ENCODE results near the gene ADGRL3. TPM values are rescaled to one million over a fixed set of nuclear protein-coding genes. Genes with fewer than 3 reads are reported as not detected.

ADGRL3 gene
- total RNA-seq, 1 donor from 2014 or later, result 44.8 TPM

DNA sequence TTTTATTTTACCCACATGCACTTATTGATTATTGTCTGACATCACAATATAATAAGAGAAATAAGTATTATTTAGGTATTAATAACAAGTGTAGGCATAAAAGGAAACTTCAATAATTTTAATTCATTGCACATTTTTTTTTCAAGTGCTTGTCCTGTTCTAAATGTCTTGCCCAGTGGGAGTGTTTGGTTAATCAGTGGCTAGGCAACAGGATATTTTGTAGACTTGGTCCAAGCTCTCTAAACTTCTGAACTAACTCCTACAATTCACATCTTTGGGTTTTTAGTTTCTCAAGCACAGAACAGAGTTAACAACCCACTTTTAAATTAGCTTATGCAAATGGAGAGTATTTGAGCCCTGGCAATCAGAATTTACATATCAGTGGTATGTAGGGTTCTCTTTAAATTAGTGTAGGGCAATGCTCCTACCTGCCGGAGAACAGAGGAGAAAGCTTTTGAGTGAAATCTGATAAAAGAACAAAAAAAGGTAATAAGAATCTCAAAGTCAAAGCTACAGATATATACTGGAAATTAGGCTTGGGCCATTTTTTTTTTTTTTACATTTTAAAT, 353.5 kb downstream of the ADGRL3 start:
- TF ChIP-seq, protein P1, sequence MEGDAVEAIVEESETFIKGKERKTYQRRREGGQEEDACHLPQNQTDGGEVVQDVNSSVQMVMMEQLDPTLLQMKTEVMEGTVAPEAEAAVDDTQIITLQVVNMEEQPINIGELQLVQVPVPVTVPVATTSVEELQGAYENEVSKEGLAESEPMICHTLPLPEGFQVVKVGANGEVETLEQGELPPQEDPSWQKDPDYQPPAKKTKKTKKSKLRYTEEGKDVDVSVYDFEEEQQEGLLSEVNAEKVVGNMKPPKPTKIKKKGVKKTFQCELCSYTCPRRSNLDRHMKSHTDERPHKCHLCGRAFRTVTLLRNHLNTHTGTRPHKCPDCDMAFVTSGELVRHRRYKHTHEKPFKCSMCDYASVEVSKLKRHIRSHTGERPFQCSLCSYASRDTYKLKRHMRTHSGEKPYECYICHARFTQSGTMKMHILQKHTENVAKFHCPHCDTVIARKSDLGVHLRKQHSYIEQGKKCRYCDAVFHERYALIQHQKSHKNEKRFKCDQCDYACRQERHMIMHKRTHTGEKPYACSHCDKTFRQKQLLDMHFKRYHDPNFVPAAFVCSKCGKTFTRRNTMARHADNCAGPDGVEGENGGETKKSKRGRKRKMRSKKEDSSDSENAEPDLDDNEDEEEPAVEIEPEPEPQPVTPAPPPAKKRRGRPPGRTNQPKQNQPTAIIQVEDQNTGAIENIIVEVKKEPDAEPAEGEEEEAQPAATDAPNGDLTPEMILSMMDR (IDR thresholded peaks at IDR 0.05; ENCODE audit: unreplicated experiment), result no peak
- no peak for DNase-seq (ENCODE audit: low spot score)
- Mint-ChIP-seq H3K4me1 (ENCODE audit: unreplicated experiment) (no peaks in the 10 kb centered on the region), H3K9me3 (ENCODE audit: unreplicated experiment) (no peaks in the 10 kb centered on the region), H3K4me3 (ENCODE audit: unreplicated experiment) (no peak overlapping the region), H3K27me3 (ENCODE audit: unreplicated experiment) (no peaks in the 10 kb centered on the region), H3K36me3 (ENCODE audit: low read depth, unreplicated experiment) (no peaks in the 10 kb centered on the region), H3K27ac (ENCODE audit: unreplicated experiment) (no peak overlapping the region)

GRCh38 chr4:61555789-61556188, 355.7 kb downstream of the ADGRL3 start:
- no peak overlapping the region for H3K27ac Mint-ChIP-seq (ENCODE audit: unreplicated experiment)
- H3K4me3 Mint-ChIP-seq (ENCODE audit: unreplicated experiment), result no peak overlapping the region
- H3K4me1 Mint-ChIP-seq (ENCODE audit: unreplicated experiment), result no peaks in the 10 kb centered on the region

DNA sequence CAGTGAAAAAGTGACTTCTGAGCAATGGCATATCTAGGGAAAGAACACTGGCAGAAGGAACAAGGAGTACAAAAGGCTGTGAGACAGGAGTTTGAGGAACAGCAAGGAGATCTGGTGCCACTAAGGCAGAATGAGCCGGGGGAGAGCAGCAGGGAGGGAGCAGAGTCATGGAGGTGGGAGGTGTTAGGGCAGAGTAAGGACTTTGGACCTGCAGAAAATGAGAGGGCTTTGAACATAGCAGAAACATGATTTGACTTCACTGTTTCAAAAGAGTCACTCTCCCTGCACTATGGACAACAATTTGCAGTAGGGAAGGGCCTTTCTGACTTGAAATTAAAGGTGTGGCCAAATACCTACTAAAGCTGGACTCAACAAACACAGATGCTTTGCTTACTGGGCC, 356.2 kb downstream of the ADGRL3 start:
- Mint-ChIP-seq H3K4me3 (ENCODE audit: unreplicated experiment) (no peak overlapping the region), H3K9me3 (ENCODE audit: unreplicated experiment) (no peaks in the 10 kb centered on the region), H3K4me1 (ENCODE audit: unreplicated experiment) (no peaks in the 10 kb centered on the region), H3K27ac (ENCODE audit: unreplicated experiment) (no peak overlapping the region), H3K27me3 (ENCODE audit: unreplicated experiment) (no peaks in the 10 kb centered on the region), H3K36me3 (ENCODE audit: low read depth, unreplicated experiment) (no peaks in the 10 kb centered on the region)
- no peak for DNase-seq (ENCODE audit: low spot score)
- TF ChIP-seq, protein P1 (IDR thresholded peaks at IDR 0.05; ENCODE audit: unreplicated experiment), result no peak

More at GRCh38 chr4:61555789-61556188, 355.7 kb downstream of the ADGRL3 start:
- H3K36me3 Mint-ChIP-seq (ENCODE audit: low read depth, unreplicated experiment), result no peaks in the 10 kb centered on the region
- H3K27me3 Mint-ChIP-seq (ENCODE audit: unreplicated experiment), result no peaks in the 10 kb centered on the region
- no peak for DNase-seq (ENCODE audit: low spot score)
- TF ChIP-seq, protein P1 (IDR thresholded peaks at IDR 0.05; ENCODE audit: unreplicated experiment), result no peak
- no peaks in the 10 kb centered on the region for H3K9me3 Mint-ChIP-seq (ENCODE audit: unreplicated experiment)

DNA sequence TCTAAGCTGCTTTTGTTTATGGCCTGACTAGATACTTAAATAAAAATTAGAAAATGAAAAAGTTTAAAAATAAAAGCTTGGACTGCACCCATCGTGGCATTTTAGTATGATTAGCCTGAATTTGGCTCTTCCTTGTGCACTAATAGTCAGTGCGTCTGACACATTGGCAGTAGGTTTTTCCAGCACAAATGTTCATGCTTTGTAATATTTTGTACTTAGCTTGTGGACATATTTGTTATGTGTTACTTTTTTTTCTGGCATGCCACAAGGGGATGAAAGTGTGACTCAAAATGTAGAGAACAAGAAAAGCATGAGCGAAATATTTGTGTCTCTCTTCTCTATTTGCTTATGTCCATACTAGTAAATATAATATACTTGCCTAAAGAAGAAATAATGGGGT, 359.3 kb downstream of the ADGRL3 start:
- TF ChIP-seq, protein P1 (IDR thresholded peaks at IDR 0.05; ENCODE audit: unreplicated experiment), result no peak
- Mint-ChIP-seq H3K4me1 (ENCODE audit: unreplicated experiment) (no peaks in the 10 kb centered on the region), H3K9me3 (ENCODE audit: unreplicated experiment) (no peaks in the 10 kb centered on the region), H3K4me3 (ENCODE audit: unreplicated experiment) (no peak overlapping the region), H3K27me3 (ENCODE audit: unreplicated experiment) (no peaks in the 10 kb centered on the region), H3K36me3 (ENCODE audit: low read depth, unreplicated experiment) (no peaks in the 10 kb centered on the region), H3K27ac (ENCODE audit: unreplicated experiment) (no peak overlapping the region)
- no peak for DNase-seq (ENCODE audit: low spot score)

- no peak overlapping the region for H3K4me3 Mint-ChIP-seq (ENCODE audit: unreplicated experiment)
- no peak overlapping the region for H3K27ac Mint-ChIP-seq (ENCODE audit: unreplicated experiment)
- no peak for DNase-seq (ENCODE audit: low spot score)
- H3K36me3 Mint-ChIP-seq (ENCODE audit: low read depth, unreplicated experiment), result no peaks in the 10 kb centered on the region
- TF ChIP-seq, protein P1 (IDR thresholded peaks at IDR 0.05; ENCODE audit: unreplicated experiment), result no peak
- H3K4me1 Mint-ChIP-seq (ENCODE audit: unreplicated experiment), result no peaks in the 10 kb centered on the region
- H3K27me3 Mint-ChIP-seq (ENCODE audit: unreplicated experiment), result no peaks in the 10 kb centered on the region
- no peaks in the 10 kb centered on the region for H3K9me3 Mint-ChIP-seq (ENCODE audit: unreplicated experiment)
Observed at GRCh38 chr4:61561028-61561427, 360.9 kb downstream of the ADGRL3 start.

Measured in endothelial cell (in vitro differentiated cells).